OCI-LY7 (cell line): ENCODE data around the gene NAV2. TPM values are rescaled to one million over a fixed set of nuclear protein-coding genes. Genes with fewer than 3 reads are reported as not detected.

Experiments used
- BruUV-seq: library from RNA; stranded (reverse); fragments of 400-500 nt; replicated peaks from 2 replicates; lab custom pipeline; 2021; lab: Mats Ljungman, UMichigan
- CTCF ChIA-PET: fragments of 300-600 bp; sonication (Branson Sonifier 250); formaldehyde crosslinking; loops from one replicate; lab custom pipeline; 2022; ENCODE audit warnings: antibody characterized with exemption; ENCODE audit not compliant: unreplicated experiment; lab: Charles Lee
- POLR2A ChIA-PET: fragments of 300-600 bp; sonication (Branson Sonifier 250); formaldehyde crosslinking; loops from one replicate; lab custom pipeline; 2022; ENCODE audit warnings: antibody characterized with exemption; lab: Charles Lee
- DNase-seq: peaks from one replicate; pipeline ENCODE4 v3.0.0-alpha.2; 2015; ENCODE audit warnings: low spot score
- H2AFZ ChIP-seq: fragments of 200-600 bp; sonication (generic), shearing (Covaris generic); 2 replicates; pipeline ENCODE4 v1.6.1; 2014; ENCODE audit warnings: mild to moderate bottlenecking, antibody characterized with exemption, low read length, moderate library complexity
- H3K27ac ChIP-seq: fragments of 200-600 bp; sonication (generic); 2 replicates; pipeline ENCODE4 v1.5.1; 2014; ENCODE audit warnings: mixed run types, low read depth, mild to moderate bottlenecking, moderate library complexity, low read length, inconsistent platforms; ENCODE audit not compliant: poor library complexity, severe bottlenecking
- H3K36me3 ChIP-seq: fragments of 200-600 bp; sonication (generic); 2 replicates; pipeline ENCODE4 v1.6.1; 2014; ENCODE audit warnings: mild to moderate bottlenecking, antibody characterized with exemption, low read length, moderate library complexity, mixed read lengths; ENCODE audit not compliant: insufficient read depth
- H3K4me1 ChIP-seq: fragments of 200-600 bp; sonication (generic); 2 replicates; pipeline ENCODE4 v1.5.1; 2014; ENCODE audit warnings: mild to moderate bottlenecking, low read length; ENCODE audit not compliant: insufficient read depth, poor library complexity, severe bottlenecking
- H3K4me2 ChIP-seq: fragments of 200-600 bp; sonication (generic); 2 replicates; pipeline ENCODE4 v1.6.1; 2014; ENCODE audit warnings: mild to moderate bottlenecking, low read length
- H3K4me3 ChIP-seq: fragments of 200-600 bp; sonication (generic); 2 replicates; pipeline ENCODE4 v1.5.1; 2014; ENCODE audit warnings: mild to moderate bottlenecking, low read depth, low read length; ENCODE audit not compliant: poor library complexity, severe bottlenecking
- H3K79me2 ChIP-seq: fragments of 200-600 bp; sonication (generic); 2 replicates; pipeline ENCODE4 v1.6.1; 2016; ENCODE audit warnings: low read depth, mild to moderate bottlenecking, low read length, moderate library complexity, mixed read lengths; ENCODE audit not compliant: insufficient read depth
- H3K9me2 ChIP-seq: fragments of 200-600 bp; sonication (generic); 2 replicates; pipeline ENCODE4 v1.6.1; 2016; ENCODE audit warnings: mild to moderate bottlenecking, low read length, mixed read lengths; ENCODE audit not compliant: insufficient read depth
- H3K9me3 ChIP-seq: fragments of 200-600 bp; sonication (generic); 2 replicates; pipeline ENCODE4 v1.6.1; 2014; ENCODE audit warnings: mild to moderate bottlenecking, mixed run types, low read length, mixed read lengths
- H4K20me1 ChIP-seq: fragments of 200-600 bp; sonication (generic); 2 replicates; pipeline ENCODE4 v1.6.1; 2014; ENCODE audit warnings: mild to moderate bottlenecking, antibody characterized with exemption, low read length, moderate library complexity, mixed read lengths; ENCODE audit not compliant: insufficient read depth
- CTCF ChIP-seq: fragments of 200-600 bp; sonication (generic); conservative IDR thresholded peaks from 2 replicates; pipeline ENCODE4 v1.5.1; 2014; ENCODE audit warnings: mild to moderate bottlenecking, antibody characterized with exemption, low read length, moderate library complexity, mixed read lengths
- EZH2phosphoT487 ChIP-seq: fragments of 200-600 bp; sonication (generic); IDR thresholded peaks from 2 replicates; pipeline ENCODE4 v1.6.1; 2018; ENCODE audit warnings: low read depth, borderline replicate concordance, mild to moderate bottlenecking, mixed run types, antibody characterized with exemption, low read length, moderate library complexity, mixed read lengths
- intact Hi-C: fragments of 100-400 bp; cut with micrococcal nuclease; formaldehyde crosslinking; loops from one replicate; pipeline ENCODE4 v1.10.0; 2022; ENCODE audit not compliant: unreplicated experiment
- total RNA-seq, 2 experiments: library from RNA; depleted of rRNA in 1 of 2; stranded (reverse); fragments of >200 nt in 1 of 2; shearing (Covaris generic) in 1 of 2; gene quantifications; 2 replicates each; pipeline ENCODE4 v1.2.3, GENCODE V29; 2014 to 2022

NAV2 gene
- total RNA-seq, 2 experiments from 2014 or later = 0.06 to 0.68 TPM

DNA sequence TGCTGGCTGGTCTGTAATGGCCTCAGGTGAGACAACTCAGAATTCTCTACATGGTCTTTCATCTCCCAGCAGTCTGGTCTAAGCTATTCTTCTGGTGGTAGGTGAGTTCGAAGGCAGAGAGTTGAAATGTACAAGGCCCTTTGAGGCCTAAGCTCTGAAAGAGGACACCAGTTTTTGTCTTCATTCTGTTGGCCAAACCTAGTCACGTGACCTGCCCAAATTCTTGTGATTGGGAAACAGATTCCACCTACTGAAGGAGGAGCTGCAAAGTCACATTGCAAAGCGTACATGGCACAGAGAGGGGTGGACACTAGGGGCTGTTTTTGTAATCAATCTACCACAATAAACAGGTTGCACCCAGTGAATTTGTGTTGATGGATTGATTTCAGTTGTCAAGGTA lies 193.5 kb downstream of the NAV2 start:
- intact Hi-C loops = no loop called here
- ChIA-PET POLR2A (no interaction called here), CTCF (no interaction called here)
- Histone ChIP-seq H3K4me1 (no peaks in the 10 kb centered on the region), H3K36me3 (no peaks in the 10 kb centered on the region), H4K20me1 (no peaks in the 10 kb centered on the region), H3K4me3 (no peak overlapping the region), H3K79me2 (no peaks in the 10 kb centered on the region), H3K9me2 (no peaks in the 10 kb centered on the region), H3K27ac (no peak overlapping the region), H3K9me3 (no peaks in the 10 kb centered on the region), H2AFZ (no peak overlapping the region), H3K4me2 (no peak overlapping the region)
- no peak for DNase-seq
- no TSS peak for BruUV-seq
- no peak for TF ChIP-seq CTCF
- no peak for TF ChIP-seq EZH2phosphoT487

GRCh38 chr11:19907008-19907579 lies 194.5 kb downstream of the NAV2 start:
- no peaks in the 10 kb centered on the region for H3K36me3 ChIP-seq
- no peak overlapping the region for H3K4me2 ChIP-seq
- POLR2A ChIA-PET = no interaction called here
- H3K79me2 ChIP-seq = no peaks in the 10 kb centered on the region
- no peak overlapping the region for H3K4me3 ChIP-seq
- TF ChIP-seq CTCF = no peak
- no peak for TF ChIP-seq EZH2phosphoT487
- DNase-seq = no peak
- intact Hi-C loops = no loop called here
- no peaks in the 10 kb centered on the region for H3K9me2 ChIP-seq
- BruUV-seq = no TSS peak
- H2AFZ ChIP-seq = no peak overlapping the region
- CTCF ChIA-PET = no interaction called here
- H4K20me1 ChIP-seq = no peaks in the 10 kb centered on the region
- H3K27ac ChIP-seq = no peak overlapping the region
- H3K9me3 ChIP-seq = no peaks in the 10 kb centered on the region
- H3K4me1 ChIP-seq = no peaks in the 10 kb centered on the region

GRCh38 chr11:19907839-19908238 lies 195.2 kb downstream of the NAV2 start:
- Histone ChIP-seq H3K4me1 (no peaks in the 10 kb centered on the region), H3K79me2 (no peaks in the 10 kb centered on the region), H3K4me2 (no peak overlapping the region), H4K20me1 (no peaks in the 10 kb centered on the region), H3K27ac (no peak overlapping the region), H3K9me2 (no peaks in the 10 kb centered on the region), H2AFZ (no peak overlapping the region), H3K9me3 (no peaks in the 10 kb centered on the region), H3K36me3 (no peaks in the 10 kb centered on the region), H3K4me3 (no peak overlapping the region)
- TF ChIP-seq EZH2phosphoT487 = no peak
- TF ChIP-seq CTCF = no peak
- CTCF ChIA-PET = no interaction called here
- DNase-seq = no peak
- BruUV-seq = no TSS peak
- intact Hi-C loops = no loop called here
- POLR2A ChIA-PET = no interaction called here
